GM18907 (cell line): Measurements from ENCODE around the gene CD300A.

Experiments
- ATAC-seq: cut with Tn5 transposase; IDR thresholded peaks from one replicate; pipeline ENCODE4 v1.9.1; 2021; ENCODE audit warnings: mild to moderate bottlenecking, moderate library complexity; ENCODE audit not compliant: unreplicated experiment

Gene CD300A

GRCh38 chr17:74454197-74455024 lies 12.0 kb upstream of the CD300A start:
- peak; percentile 72 for ATAC-seq

DNA sequence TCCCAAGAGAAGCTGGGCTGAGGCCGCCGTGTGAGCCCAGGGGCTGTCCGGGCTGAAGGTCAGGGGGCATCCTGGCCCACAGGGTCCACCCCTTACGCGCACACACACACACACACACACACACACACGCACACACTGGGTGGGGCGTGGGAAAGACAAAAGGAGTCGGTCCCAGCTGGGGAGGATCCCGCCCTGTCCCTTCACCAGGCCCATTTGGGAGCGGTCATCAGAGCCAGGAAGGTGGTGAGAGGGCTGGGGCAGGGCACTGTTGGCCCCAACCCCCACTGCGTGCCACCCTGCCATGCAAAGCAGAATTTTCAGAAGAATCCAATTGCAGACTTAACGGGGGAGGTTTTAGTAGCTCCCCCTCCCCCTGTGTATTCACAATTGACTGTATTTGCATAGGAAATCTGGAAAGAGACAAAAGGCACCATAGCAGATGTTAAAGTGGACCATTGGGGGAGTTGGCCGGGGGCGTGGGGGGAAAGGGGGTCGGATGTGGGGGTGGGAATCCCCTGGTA lies 11.3 kb upstream of the CD300A start:
- no peak for ATAC-seq

- no peak for ATAC-seq
Measured at GRCh38 chr17:74455821-74456220, 10.6 kb upstream of the CD300A start.

- ATAC-seq, result peak; percentile 29
Measured at GRCh38 chr17:74457146-74457819, 9.2 kb upstream of the CD300A start.

DNA sequence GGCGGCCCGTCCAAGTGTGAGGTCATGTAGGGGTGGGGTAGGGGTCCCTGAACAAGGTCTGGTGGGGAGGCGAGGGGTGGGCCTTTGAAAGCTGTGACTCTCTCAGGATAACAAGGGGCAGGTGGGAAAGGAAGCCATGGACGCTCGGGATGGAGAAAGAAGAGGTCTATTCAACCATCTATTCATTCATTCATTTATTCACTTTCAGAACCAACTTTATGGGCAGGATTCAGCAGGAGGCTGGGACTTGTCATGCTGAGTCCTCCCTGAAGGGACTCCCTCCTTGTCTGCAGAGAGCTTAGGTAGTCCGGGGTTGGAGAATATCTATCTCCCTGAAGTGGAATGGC lies 8.6 kb upstream of the CD300A start:
- no peak for ATAC-seq

DNA sequence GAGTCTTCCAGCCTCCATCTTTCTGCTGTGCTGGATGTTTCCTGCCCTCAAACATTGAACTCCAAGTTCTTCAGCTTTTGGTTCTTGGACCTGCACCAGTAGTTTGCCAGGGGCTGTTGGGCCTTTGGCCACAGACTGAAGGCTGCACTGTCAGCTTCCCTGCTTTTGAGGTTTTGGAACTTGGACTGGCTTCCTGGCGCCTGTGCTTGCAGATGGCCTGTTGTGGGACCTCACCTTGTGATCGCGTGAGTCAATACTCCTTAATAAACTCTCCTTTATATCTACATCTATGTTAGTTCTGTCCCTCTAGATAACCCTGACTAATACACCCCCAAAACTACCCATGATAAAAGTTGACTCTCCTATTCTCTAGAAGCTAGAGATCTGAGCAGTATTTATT lies 7.6 kb upstream of the CD300A start:
- no peak for ATAC-seq

DNA sequence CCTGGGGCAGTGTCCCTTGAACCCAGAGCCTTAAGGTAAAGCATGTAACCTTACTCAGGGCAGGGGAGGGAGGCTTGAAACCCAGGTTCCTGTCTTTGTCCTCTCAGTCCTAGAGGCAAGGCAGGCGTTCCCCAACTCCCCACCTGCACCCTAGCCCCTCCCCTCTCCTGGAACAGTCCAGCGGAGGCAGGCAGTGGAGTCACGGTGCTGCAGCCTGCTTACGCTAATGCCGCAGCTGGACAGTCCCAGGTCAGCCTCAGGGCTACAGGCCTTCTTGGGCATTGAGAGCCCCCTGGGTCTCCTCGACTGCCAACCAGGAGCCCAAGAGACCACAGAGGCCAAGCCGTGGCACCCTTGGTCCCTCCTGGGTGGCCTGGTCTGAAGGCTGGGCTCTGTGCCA lies 6.8 kb upstream of the CD300A start:
- no peak for ATAC-seq

DNA sequence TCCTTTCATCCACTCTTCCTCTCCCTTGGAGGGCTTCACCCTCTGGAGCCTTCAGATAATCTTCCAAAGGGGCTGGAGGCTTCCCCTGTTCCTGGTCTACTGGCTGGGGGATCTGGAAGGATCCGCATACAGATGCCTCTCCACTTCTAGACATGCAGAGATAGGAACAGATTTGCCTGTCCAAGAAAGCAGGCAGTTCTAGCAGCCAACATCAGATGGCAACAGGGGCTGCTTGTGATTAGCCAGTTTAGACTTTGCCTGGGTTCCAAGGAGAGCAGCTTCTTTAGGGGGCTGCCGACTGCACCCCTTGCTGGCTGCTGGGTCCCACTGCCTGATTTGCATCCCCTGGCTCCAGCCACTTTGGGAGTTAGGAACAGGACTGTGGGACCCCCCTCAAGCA lies 6.2 kb upstream of the CD300A start:
- no peak for ATAC-seq

GRCh38 chr17:74460996-74461395 lies 5.4 kb upstream of the CD300A start:
- no peak for ATAC-seq

DNA sequence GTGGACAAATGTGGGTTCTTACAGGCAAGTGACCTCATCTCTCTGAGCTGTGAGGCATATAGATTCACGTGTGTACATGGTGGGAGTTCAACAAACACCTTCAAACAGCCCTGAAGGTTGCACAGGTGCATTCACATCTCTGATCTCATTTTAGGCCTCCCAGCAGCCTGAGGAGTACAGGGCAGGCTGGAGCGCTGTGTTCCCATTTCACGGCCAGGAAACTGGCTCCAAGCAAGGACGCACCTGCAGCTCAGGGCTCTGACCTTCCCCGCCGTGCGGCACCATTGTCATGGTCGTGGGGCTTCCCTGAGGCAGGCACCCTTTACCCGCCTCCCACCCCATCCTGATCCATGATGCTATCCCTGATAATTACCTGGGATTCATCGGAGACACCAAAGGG lies 4.8 kb upstream of the CD300A start:
- no peak for ATAC-seq

DNA sequence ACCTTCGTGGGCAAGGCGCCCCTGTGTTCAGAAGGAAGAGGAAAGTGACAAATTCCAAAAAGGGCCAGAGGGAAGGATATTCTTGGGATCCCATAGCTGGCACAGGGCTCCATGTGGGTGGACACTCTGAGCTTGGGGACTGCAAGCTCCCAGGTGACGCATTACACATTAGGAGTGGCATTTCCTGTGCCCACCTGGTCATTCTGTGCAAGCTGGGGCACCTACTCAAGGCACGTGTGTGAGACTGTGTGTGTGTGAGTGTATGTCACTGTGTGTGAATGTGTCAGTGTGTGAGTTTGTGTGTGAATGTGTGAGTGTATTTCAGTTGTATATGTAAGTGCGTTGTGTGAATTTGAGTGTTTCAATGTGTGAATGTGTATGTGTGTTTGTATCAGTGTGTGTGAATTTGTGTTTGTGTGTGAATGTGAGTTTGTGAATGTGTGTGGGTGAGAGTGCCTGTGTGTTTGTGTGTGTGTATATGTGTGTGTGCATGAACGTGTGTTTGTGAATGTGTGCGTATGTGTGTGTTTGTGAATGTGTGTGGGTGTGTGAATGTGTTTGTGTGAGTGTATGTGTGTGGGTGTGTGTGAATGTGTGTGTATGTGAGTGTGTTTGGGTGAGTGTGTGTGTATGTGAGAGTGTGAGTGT lies 1.6 kb upstream of the CD300A start:
- no peak for ATAC-seq

- no peak for ATAC-seq
Measured at GRCh38 chr17:74465378-74466110, 890 bp upstream of the CD300A start.

GRCh38 chr17:74466828-74467184 lies 372 bp downstream of the CD300A start:
- ATAC-seq, result no peak

DNA sequence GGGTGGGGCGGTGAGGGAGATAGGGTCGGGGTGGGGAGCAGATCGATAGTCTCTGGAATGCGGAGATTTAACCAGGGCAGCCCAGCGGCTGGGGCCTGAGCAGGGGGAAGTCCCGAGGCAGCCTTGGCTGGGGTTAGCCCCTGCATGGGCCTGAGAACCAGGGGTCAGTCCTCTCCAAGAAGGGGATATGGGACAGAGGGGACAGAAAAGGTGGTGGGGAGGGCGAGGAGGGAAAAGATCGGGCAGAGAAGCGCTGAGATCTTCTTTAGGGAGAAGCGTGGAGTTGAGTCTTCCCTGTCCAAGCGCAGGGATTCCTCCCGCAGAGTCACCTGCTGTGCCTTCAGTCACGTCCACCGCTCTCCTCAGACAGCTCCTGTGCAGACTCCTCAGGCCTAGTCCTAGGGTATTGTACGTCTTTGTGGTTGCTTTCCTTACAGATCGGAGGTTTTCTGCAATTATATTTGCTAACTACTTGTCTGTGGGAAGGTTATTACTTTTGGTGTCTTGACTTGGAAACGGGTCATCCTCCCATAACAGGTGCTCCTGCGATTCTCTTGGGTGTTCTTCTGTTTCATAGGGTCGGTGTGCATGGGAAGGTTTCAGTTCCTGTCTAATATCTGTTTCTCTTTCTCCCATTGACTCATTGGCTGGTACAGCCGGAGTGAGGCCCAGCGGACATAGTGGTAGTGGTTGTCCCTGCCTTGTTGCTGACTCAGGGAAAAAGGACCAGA lies 952 bp downstream of the CD300A start:
- ATAC-seq, result peak; percentile 65

- ATAC-seq, result no peak
Measured at GRCh38 chr17:74471341-74471740, 4.9 kb downstream of the CD300A start.

GRCh38 chr17:74472890-74473289 lies 6.5 kb downstream of the CD300A start:
- ATAC-seq, result no peak

DNA sequence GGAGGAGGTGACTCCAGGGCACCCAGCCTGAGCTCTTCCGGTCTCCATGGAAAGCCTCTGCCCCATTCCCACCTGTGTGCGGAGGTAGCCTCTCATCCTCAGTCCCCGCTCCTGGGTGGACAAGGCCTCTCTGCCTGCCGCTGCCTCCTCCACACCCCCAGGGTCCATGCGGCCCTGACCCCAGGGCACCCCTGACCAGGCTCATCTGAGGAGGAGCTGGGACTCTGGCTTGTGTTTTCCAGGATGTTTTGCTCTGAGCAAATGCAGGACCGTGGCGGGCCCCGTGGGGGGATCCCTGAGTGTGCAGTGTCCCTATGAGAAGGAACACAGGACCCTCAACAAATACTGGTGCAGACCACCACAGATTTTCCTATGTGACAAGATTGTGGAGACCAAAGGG lies 6.9 kb downstream of the CD300A start:
- ATAC-seq, result no peak

DNA sequence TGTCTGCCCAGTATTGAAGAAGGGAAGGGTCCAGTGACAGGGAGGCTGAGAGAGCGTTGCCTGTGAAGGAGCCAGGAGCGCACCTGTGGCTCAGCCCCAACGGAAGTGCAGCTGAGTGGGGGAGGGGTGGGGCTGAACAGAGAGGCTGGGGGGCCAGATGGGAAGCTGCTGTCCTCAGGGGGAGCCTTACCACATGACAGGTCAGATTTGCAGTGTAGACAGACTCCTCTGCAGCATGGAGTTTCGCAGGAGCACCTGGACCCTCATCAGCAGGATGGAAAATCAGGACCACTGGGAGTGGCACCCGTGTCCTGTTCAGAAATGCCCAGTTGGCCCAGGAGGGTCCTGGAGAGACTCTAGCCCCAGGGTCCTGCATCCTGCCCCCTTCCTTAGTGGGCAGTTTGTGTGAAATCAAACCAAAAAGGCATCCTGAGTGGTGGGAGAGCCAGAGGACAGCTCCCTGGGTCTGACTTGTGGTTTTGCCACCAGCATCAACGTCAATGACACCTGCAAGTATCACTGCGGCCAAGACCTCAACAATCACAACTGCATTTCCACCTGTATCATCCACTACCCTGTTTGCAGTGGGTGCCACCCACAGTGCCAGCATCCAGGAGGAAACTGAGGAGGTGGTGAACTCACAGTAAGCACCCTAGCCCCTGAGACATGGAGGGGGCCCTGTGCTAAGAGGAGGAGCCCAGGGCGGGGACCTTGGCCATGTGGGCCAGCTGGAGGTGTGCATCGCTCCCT lies 7.8 kb downstream of the CD300A start:
- no peak for ATAC-seq

- no peak for ATAC-seq
Measured at GRCh38 chr17:74475189-74475588, 8.8 kb downstream of the CD300A start.

GRCh38 chr17:74477411-74477810 lies 11.0 kb downstream of the CD300A start:
- no peak for ATAC-seq
